Right lung (tissue), 5 donors: ENCODE data around the gene SMC6. TPM values are rescaled to one million over a fixed set of nuclear protein-coding genes. Genes with fewer than 3 reads are reported as not detected.

Experiments
- DNase-seq, 2 donors: peaks; one replicate each; pipeline ENCODE4 v3.0.0-alpha.2; 2013
- polyA plus RNA-seq, 5 donors: library from polyadenylated mRNA; unstranded; fragments of 120-200 nt; gene quantifications; one replicate each; pipeline versions ENCODE4 v1.2.1 to v1.2.3, GENCODE V29; 2013; ENCODE audit warnings: inconsistent platforms in 1 of 5, low replicate concordance in 1 of 5; ENCODE audit not compliant: insufficient read length in 5 of 5, insufficient read depth in 1 of 5

The SMC6 gene
- polyA plus RNA-seq, 5 donors = 34.6 to 68.6 (median 61.3) TPM

DNA sequence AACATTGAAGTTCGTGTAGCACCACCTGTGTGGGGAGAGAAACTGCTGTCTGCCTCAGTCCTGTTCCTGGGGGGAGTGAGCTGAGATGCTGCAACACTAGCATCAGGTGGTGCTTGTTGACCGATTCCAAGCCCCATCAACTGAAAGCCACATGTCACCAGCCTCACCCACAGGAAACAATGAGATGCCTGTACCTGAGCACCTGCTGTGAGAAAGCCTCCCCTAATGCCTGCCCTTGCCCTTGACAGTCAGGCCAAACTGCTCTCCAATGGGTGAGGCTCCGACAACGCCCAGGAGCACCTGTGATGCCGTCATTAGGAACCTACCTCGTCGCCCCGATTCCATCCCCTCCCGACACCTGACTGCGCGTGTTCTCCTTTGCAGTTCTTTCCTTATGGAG, 104.6 kb downstream of the SMC6 start:
- no peak for DNase-seq

DNA sequence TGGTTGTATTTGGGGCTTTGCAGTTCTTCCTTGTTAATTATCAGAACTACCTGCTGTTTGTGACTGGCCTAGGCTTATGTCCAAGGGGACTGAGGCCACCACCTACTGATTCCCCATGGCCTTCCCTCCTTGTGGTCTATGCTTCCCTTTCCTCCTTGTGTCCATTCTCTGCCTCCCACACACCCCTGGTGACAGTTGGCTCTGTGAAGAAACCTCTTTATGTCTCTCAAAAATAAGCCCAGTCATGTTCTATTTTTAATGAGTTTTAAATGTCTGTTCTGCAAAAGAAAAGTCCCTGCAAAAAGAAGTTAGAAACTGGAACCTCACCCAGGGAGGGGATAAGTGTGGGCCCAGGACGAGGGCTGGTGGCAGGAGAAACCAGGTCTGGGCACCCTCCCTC, 105.0 kb downstream of the SMC6 start:
- DNase-seq = no peak

DNA sequence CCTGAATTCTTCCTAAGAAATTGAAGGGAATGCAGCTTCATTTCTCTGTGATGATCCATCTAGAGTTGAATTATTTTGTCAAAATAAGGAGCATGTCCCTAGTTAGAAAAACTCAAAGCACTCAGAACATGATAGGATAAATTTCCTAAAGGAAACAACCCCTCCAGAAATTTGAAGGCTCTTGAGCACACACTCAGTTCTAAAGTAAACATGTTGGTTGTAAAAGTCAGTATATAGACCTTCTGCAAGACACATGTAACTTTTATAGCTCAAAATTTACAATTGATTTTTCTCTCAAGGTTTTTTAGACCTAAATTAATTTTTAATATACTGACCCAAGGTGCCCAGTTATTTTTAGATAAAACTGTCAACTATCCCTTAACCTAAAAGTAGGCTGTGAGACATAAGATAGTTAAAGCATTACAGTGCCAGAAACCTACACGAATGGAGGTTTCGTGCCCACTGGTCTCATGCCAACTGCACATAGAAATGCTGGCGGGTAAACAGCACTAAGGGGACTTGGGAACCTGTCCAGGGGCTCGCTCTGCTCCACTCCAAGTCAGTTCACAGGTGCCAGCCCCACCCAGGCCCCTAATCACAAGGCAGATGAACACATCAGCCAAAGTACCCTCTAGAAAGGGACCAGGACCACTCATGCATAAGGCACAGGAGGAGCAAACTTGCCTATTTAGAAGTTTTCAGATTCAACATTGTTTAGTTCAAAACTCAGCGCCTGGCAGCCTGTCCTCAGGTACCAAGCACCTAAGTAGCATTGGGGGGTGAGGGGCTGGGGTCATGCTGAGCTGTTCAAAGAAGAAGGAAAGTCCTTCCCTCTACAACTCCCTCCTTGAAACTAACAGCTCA, 106.5 kb downstream of the SMC6 start:
- no peak for DNase-seq

DNA sequence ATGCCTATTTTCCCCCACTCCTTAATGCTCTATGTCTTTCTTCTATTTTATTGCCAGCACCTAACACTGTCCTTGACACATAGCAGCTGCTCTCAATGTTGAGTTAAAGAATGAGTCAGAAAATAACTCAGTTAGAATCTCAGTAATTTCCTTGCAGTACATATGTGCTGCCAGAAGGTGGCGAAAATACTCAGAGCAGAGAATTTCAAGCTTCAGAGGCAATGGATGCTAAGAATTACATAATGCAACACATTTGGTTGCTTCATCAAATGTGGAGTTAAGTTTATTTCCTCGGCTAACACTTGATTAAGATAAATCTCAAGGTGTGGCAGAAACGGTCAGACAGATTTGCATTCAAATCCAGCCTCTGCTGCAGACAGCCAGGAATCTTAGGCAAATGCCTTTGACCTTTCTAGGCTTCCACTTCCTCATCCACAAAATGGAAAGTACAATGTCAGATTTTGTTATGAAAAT, 107.5 kb downstream of the SMC6 start:
- peak; percentile 77 to 82 for DNase-seq

DNA sequence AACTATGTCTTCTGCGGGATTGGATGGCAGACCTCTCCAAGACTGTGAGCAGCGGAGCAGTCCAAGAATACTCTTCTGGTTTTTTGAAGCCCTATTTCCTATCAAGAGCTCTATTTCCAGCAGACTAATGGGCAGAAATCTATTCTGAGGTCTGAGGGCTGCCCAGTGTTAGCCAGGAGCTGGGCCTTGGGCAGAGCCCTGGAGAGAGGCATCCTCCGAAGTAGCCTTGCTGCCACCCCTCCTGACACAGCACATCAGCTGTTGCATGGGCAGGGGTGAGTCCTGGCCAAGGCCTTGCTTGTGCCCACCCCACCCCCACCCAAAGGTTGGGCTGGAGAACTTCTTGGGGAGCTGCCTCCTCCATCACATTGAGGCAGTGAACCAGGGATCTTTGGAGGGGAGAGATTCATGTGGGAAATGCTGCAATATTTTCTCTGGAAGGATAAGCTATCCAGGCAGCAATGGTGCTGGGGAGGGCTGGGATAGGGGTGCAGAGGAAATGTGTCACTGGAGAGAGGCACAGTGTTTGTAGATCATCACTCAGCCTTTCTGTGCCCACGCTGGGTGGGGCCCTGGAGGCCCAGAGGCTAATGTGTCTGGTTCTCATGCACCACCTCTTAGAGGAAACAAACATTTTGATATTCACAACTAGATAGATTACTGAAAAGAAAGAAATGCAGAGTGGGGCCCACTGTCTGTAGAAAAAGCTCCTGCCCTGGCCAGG, 108.5 kb downstream of the SMC6 start:
- DNase-seq = no peak

DNA sequence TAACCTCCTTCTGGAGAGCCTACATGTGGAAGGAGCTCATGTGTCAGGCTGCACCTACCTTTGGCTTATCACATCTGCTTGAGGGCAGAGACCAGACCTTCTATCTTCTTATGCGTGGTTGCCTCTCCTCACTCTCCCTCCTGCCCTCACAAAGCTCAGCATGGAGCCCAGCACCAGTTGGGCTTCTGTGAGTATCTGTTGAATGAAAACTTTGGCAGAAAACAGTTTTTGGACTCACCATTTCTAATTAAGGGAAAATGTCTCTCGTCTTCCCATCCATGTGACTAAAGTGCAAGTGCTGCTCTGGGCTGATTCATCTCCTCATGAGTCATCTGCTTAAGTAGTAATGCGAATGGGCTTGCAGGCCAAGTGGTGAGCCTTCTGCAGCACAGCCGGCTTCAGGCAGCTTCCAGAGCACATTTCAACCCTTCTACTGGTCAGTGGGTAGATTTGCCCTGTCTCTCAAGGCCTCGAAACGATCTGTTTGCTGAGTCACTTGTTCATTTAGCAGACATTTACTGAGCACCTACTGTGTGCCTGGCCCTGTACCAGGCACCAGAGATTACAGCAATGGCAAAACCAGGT, 110.5 kb downstream of the SMC6 start:
- no peak for DNase-seq

DNA sequence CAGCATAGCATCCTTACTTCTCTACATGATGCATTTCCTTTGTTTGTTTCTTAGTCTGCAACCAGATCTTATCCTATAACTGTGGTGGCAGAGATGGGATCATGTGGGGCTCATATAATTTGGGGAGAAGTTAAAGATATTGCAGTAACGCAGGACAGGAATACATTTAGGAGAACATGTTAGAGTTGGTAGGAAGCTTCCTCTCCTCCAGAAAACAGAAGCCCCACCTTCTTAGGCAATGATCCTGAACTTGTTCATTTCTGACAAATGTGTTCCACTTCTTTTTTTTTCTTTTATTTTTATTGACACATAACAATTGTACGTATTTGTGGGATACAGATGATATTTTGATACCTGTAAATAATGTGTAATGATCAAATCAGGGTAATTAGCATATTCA, 113.2 kb downstream of the SMC6 start:
- DNase-seq = no peak

DNA sequence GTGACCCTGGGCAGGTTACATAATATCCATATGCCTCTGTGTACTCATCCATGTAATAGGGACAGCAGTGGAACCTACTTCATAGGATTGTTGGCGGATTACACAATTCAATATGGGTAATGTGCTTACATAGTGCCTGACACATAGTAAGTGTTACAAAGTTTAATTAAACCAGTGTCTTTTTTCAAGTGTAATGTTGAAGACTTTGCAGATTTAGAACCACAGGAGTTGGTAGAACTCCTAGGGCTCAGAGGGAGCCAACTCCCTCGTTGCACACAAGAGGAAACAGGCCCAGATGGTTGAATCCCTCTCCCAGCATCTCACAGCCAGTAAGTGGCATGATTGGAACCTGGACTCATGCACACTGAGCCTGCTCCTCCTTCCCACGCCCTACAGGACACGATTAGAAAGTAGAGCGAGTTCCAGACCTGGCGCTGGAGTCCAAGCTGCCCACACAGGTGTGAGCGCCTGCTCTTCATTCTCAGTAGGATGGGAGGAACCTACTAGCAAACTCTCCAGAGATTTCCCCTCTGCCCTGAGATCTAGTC, 115.3 kb downstream of the SMC6 start:
- DNase-seq = no peak

DNA sequence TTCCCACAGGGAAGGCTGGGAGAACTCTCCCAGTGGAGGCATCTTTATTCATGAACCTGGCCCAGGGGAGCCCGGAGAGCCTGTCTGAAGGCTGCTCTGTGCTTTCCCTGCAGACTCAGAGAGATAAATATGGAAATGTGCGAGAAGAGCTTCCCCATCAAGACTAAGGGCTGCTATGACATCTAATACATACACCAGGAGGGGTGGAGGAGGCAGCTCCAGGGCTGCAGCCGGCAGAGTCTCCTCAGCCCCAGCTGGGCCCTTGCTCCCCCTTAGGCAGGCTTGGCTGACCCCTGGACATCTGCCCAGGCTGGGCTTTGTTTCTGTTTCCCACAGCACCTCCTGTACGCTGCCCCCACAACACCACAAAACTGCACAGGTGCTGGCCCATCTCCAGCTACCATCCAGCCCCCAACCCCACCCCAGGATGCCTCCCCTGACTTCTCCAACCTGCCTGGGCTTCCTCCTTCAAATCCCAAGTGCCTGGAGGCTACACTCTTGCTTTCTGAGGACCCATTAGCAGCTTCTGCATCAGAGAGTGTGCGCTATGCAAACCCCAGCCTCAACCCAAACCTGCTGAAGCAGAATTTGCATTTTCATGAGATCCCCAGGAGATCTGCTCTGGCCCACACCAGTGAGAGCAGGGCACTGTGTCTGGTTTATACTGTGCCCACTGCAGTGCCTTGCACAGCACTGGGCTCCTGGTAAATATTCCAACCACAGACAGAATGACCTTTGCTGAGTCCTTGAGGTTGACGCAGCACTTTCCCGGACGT, 116.3 kb downstream of the SMC6 start:
- DNase-seq = no peak

DNA sequence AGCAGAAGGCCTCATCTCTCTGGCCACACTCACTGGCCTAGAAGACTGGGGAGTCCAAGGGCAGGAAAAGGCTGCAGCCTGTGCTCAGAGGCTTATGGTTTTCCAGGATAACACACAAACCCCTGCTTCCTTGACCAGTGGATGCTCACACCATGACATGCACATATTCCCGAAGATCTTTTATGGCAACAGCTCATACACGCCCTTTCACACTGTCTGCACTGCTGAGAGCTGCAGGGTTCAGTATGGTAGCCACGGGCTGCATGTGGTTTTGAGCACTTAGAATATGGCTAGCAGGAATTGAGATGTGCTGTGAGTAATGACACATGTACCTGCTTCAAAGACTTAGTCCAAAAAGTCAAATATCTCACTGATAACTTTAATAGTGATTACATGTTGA, 117.4 kb downstream of the SMC6 start:
- DNase-seq = no peak

DNA sequence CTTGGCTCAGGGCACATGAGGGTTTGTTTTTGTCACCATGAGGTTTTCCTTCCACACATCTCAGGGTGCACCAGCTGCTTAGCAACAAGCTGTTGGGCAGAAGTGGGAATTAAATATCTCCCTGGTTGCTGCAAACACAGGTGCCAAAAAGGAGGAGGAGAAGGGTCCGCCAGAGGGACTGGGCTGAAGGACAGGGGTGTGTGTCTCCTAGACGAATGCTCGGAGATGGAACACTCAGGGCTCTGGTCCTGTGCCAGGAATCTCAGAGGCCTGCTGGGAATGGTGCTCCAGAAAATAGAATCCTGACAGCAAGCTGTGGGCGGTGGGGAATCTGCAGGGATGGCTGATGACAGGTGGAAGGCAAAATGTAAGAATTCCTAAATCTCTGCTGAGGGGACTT, 118.6 kb downstream of the SMC6 start:
- DNase-seq = no peak

DNA sequence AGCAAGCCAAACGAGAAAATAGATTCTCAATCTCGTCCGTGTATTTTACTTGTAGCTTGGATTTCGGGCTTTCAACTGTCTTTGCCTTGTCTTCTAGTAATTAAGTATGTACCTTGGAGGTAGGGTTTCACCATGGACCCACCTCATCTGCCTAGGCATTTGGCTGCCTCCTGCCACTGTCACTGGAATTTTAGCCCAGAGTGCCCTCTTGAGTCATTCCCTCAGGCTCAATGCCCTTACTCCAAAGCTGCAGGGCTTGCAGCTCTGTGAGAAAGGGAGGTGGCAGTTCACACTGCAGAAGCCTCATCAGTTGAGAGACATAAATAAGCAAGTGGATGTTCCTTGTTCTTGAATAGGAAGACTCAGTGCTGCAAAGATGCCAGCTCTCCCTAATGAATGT, 123.5 kb downstream of the SMC6 start:
- no peak for DNase-seq

DNA sequence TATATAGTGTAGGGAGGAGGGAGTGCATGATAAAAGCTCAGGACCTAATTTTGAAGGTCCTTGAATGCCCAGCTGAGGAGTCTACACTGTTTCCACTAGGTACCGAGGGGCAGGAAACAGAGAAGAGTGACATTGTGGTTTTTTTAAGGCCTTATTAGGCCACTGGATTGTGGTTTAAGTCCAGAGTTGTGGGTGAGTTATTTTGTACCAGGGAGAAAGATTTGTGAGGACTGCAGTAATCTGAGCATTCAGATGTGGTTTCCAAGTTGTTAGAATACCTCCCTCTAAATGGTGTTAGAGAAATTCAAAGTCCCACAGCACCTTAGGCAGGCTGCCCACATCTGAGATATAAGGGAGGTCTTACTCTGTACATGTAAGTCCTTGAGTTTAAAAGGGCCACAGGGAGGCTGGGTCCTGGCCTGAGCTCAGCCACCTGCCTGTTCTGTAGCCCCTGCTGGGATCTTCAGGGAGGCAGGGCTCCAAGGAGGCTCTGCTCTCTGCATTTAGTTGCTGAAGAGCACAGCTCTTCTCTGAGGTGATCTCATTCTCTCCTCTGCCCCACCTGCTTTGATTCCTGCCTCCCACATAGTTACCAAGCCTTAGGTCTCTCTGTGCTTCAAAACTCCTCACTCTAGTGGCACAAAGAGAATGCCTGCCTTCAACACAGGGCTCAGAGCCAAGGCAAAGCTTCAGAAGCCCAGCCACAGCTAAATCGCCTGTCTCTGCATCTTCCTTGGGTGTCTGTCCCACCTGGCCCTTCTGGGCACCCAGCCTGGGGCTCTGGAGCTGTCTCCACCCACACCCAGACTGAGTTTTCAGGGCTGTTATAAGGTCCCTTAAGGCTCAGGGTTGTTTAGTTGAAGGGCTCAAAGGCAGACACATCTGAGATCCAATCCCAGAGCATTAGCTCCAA, 125.0 kb downstream of the SMC6 start:
- DNase-seq = no peak

DNA sequence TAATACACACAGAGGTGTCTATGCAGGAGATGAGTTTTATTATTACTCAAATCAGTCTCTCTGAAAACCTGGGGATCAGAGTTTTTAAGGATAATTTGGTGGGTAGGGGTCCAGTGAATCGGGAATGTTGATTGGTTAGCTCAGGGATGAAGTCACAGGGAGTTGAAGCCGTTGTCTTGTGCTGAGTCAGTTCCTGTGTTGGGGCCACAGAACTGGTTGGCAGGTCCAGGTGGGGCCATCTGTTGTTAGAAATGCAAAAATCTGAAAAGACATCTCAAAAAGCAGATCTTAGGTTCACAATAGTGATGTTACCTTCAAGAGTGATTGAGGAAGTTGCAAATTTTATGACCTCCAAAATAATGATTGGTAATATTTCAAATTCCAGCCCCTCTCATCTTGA, 126.2 kb downstream of the SMC6 start:
- DNase-seq = no peak

DNA sequence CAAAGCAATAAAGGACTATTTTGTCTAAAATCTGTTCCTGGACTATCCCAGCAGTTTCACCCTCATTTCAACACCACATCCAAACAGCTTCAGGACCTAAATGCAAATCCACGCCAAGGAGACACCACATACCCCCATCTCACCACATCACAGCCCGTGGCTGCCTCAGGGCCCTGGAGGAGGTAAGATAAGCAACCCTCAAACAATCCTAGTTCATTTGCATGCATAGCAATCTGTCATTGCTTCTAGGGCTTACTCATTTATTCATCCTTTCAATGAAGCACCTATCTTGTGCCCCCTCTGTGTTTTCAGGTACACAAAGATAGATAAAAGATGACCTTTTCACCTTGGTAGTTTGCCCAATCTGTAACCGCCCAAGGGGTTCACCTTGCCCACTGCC, 126.6 kb downstream of the SMC6 start:
- no peak for DNase-seq

DNA sequence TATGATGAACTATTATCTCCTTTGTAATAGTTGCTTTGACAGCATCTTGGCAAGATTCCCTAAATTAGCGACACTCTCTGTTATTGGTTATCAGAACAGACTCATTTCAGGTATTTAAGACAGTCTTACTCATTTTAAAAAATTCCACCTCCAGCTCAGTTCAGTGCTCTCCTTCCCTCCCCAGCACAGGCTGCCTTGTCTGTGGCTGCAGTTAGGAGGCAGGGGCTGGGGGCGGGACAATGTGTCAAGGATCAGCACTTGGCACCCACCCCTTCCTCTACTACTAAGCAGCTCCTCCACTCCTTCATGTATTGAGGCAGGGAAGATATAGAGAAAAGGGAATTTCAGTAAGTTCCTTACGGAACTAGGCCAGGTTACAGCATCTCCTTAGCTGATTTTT, 128.2 kb downstream of the SMC6 start:
- DNase-seq = no peak

DNA sequence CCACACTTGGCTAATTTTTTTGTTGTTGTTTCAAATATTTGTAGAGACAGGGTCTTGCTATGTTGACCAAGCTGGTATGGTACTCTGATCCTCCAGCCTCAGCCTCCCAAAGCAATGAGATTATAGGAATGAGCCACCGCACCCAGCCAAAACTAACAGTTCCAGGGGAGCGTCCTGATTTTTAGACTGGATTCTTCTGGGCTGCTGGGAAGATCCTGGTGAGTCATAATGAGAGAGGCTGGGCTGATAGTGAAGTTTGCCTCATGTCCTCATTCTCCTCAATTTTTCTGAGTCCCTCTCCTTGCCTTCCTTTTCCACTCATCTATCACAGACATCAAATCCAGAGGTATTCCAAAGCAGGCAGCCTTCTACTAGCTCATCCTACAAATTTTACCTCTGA, 131.8 kb downstream of the SMC6 start:
- no peak for DNase-seq

DNA sequence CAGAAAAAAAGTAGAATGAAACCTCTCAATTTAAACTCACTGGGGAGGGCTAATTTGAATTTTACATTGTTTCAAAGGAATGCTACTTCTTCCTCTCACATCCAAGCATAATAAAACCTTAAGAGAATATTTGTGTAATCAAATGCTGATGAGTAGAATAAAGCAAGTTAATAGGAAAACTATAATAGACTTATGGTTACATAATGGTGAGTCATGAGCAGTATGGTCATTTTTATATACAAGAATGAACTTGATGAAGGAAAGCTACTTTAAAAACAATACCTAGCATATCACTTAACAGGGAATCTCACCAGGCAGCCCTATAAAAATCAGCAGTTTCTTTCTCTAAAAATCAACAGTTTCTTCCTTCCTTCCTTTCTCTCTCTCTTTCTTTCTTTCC, 132.8 kb downstream of the SMC6 start:
- DNase-seq = no peak

DNA sequence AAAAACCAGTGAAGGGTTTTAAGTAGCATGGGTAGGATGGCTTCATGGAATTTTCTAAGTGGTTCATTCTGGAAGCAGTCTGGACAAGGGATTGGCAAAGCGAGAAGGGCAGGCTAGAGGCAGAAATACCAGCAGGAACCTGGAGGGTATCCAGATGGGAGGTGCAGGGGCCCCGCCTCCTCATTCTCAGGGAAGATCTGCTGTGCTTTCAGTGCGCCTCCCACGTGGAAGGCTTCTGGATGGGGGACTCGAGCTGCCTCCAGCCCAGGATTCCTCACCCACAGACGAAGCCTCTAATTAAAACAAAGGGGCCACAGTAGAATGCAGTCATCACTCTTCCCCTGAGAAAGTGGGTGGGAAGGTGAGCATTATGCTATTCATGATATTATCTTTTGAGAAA, 133.3 kb downstream of the SMC6 start:
- DNase-seq = no peak

DNA sequence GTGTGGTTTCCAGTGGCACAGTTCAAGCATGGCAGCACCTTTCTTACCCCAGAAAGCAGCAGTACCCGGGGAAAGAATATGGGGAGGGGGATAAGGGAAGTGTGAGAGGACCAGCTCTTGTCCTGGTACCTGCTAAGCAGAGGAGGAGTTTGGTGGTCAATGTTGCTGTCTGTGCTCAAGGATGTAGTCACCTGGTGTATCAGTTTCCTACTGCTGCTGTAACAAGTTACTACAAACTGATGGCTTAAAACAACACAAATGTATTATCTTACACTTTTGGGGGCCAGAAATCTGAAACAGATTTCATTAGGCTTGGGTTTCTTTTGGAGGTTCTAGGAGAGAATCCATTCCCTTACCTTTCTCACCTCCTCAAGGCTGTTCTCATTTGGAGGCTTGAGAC, 135.7 kb downstream of the SMC6 start:
- no peak for DNase-seq

DNA sequence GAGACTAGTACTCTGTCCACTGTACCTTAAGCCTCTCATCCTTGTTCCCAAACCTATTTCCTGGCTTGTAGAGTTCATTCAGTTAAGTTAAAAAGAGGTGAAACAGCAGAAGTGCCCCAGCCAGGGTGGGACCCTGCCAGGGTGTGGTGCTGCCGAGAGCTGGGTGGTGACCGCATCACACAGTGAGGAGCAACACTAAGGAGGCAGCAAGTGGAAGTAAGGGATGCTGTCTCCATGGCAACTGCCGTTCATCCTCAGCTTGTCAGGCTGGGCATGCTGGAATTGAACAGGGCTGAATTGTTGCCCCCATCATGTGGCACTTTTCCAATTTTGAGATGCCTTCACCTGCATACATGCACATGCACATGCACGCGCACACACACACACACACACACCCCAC, 136.1 kb downstream of the SMC6 start:
- DNase-seq = no peak
